Measurements from ENCODE around the gene RSPH9. TPM values are rescaled to one million over a fixed set of nuclear protein-coding genes. Genes with fewer than 3 reads are reported as not detected.

Gene RSPH9
- polyA plus RNA-seq, 3 donors: 0.05 to 0.52 (median 0.13) TPM

DNA sequence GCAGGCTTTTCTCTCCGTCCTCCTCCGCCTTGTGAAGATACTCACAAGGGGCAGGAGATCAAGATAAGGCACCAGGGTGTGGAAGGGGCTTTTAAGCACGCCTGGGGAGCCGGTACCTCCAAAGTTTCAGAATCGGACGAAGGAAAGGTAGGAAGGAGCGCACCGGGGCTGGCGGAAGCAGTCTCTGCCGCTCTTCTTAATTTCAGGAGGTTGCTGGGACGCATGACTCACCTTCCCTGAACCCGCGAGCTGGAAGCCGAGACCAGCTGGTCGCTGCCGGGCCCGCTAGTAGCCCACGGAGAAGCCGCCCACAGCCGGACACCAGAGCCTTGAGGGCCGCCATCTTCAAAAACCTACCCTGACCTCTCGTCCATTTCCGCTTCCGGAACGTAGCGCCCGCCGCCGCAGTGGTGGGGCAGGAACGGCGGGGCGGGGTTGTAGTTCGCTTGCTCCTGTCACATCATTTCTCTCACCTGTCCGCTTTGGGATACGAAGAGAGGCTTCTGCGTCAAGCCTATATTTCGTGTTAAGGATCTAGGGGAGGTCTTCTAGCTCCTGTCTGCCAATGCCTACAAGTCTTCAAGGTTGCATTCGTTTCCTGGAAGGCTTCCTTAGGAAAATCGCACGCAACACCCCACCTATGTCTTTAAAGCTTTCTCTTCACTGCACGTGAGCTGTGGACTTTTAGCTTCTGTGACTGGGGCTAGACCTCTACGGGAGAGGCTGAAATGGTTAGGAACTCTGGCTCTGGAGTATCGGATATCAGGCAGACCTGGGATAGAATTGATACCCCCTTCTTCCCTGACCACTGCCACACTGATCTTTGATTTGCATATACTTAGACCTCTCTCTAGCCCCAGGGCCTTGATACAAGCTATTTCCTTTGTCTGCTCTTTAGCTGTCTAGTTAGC is 42.9 kb downstream of the RSPH9 start, which contains the start of gene MRPS18A:
TSS of gene MRPS18A (minus strand) at position 355 of the 911 bp plus-strand sequence. CDS start at position 343, 12 bp downstream.
- DNase-seq: peak; percentile 70 to 85 (median 73)
- 3% methylated on average over 20 of the region's 43 CpGs for WGBS (ENCODE audit: insufficient coverage)
- Histone ChIP-seq H3K4me1 (ENCODE audit: control insufficient read depth in 1 of 2, insufficient read depth in 2 of 2, low read length in 2 of 2) (peaks cover 24 to 30% of the 10 kb centered on the region in 2 donors), H3K9ac (ENCODE audit: insufficient read depth, low read length, poor library complexity, severe bottlenecking) (peak within 1 kb of the TSS; percentile 89), H3K27me3 (ENCODE audit: control insufficient read depth in 2 of 2, insufficient read depth in 2 of 2, low read length in 2 of 2) (peaks cover 2 to 7% of the 10 kb centered on the region in 2 donors), H3K36me3 (replicated peaks in 1 of 2; ENCODE audit: control insufficient read depth in 1 of 2, insufficient read depth in 2 of 2, low read length in 2 of 2) (peaks cover 0 to 9% of the 10 kb centered on the region in 2 donors), H3K9me3 (replicated peaks in 1 of 2; ENCODE audit: control insufficient read depth in 1 of 2, insufficient read depth in 1 of 2, low read length in 2 of 2) (no peaks in the 10 kb centered on the region), H3K4me2 (replicated peaks; ENCODE audit: extremely low read depth, low read length, poor library complexity, severe bottlenecking) (peak within 1 kb of the TSS; percentile 93), H3K27ac (ENCODE audit: low read depth in 1 of 2, low read length in 2 of 2) (peak within 1 kb of the TSS; percentile 66 to 95), H3K4me3 (replicated peaks in 1 of 3; ENCODE audit: low read depth in 2 of 3, low read length in 3 of 3) (peak within 1 kb of the TSS; percentile 80 to 98 (median 93)), H2AFZ (ENCODE audit: insufficient read depth, low read depth, low read length, poor library complexity, severe bottlenecking) (peak within 1 kb of the TSS; percentile 99), H4K20me1 (ENCODE audit: insufficient read depth, low read length) (peaks cover 21% of the 10 kb centered on the region), H3K79me2 (ENCODE audit: insufficient read depth, low read length) (peaks cover 43% of the 10 kb centered on the region)
- Mint-ChIP-seq H3K27ac (peak within 1 kb of the TSS; percentile 90 to 97 (median 95)), H3K4me1 (peaks cover 33% of the 10 kb centered on the region), H3K9me3 (peaks cover 0 to 3% (median 0%) of the 10 kb centered on the region in 7 donors), H3K36me3 (peaks cover 12 to 13% of the 10 kb centered on the region in 2 donors), H3K4me3 (peak within 1 kb of the TSS; percentile 92 to 97), H3K27me3 (ENCODE audit: low read depth in 3 of 3) (peaks cover 6 to 14% (median 11%) of the 10 kb centered on the region in 3 donors)
- TF ChIP-seq, protein P1, sequence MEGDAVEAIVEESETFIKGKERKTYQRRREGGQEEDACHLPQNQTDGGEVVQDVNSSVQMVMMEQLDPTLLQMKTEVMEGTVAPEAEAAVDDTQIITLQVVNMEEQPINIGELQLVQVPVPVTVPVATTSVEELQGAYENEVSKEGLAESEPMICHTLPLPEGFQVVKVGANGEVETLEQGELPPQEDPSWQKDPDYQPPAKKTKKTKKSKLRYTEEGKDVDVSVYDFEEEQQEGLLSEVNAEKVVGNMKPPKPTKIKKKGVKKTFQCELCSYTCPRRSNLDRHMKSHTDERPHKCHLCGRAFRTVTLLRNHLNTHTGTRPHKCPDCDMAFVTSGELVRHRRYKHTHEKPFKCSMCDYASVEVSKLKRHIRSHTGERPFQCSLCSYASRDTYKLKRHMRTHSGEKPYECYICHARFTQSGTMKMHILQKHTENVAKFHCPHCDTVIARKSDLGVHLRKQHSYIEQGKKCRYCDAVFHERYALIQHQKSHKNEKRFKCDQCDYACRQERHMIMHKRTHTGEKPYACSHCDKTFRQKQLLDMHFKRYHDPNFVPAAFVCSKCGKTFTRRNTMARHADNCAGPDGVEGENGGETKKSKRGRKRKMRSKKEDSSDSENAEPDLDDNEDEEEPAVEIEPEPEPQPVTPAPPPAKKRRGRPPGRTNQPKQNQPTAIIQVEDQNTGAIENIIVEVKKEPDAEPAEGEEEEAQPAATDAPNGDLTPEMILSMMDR (IDR thresholded peaks at IDR 0.05): no peak
- intact Hi-C loops (cut with micrococcal nuclease): loop anchor here in 1 of 2 donors (5.0 kb wide), 1 partner anchor 35 kb away; no protein-coding TSS in a partner anchor

DNA sequence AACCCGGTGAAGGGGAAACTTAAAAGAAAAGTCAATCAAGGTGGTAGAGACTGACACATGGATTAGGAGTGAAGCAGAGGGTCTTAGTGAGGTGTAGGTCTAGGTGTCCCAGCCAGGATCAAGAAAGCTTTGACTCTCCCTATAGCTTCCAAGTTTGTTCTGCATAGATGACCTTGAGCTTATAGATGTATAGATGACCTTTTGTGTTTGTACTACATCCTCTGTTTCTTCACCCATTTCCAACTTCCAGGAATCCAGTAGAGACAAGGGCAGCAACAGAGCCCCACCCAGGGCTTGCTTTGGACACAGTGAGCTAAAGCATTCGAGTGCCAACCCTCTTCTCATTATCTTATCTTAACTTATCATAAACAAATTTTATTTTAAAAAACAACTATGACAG is 44.6 kb downstream of the RSPH9 start:
- Mint-ChIP-seq H3K27me3 (ENCODE audit: low read depth in 3 of 3) (peaks cover 9 to 27% (median 13%) of the 10 kb centered on the region in 3 donors), H3K4me1 (peaks cover 25% of the 10 kb centered on the region), H3K4me3 (peak overlapping the region in 1 of 2 donors; percentile 22), H3K27ac (peak overlapping the region in 1 of 7 donors; percentile 55), H3K36me3 (peaks cover 4 to 6% of the 10 kb centered on the region in 2 donors), H3K9me3 (peaks cover 0 to 4% (median 0%) of the 10 kb centered on the region in 7 donors)
- Histone ChIP-seq H2AFZ (ENCODE audit: insufficient read depth, low read depth, low read length, poor library complexity, severe bottlenecking) (no peak overlapping the region), H3K4me1 (ENCODE audit: control insufficient read depth in 1 of 2, insufficient read depth in 2 of 2, low read length in 2 of 2) (peaks cover 16 to 20% of the 10 kb centered on the region in 2 donors), H3K79me2 (ENCODE audit: insufficient read depth, low read length) (peaks cover 28% of the 10 kb centered on the region), H3K27me3 (ENCODE audit: control insufficient read depth in 2 of 2, insufficient read depth in 2 of 2, low read length in 2 of 2) (peaks cover 2 to 9% of the 10 kb centered on the region in 2 donors), H3K4me2 (replicated peaks; ENCODE audit: extremely low read depth, low read length, poor library complexity, severe bottlenecking) (no peak overlapping the region), H3K9ac (ENCODE audit: insufficient read depth, low read length, poor library complexity, severe bottlenecking) (no peak overlapping the region), H3K36me3 (replicated peaks in 1 of 2; ENCODE audit: control insufficient read depth in 1 of 2, insufficient read depth in 2 of 2, low read length in 2 of 2) (no peaks in the 10 kb centered on the region), H3K27ac (ENCODE audit: low read depth in 1 of 2, low read length in 2 of 2) (no peak overlapping the region), H3K9me3 (replicated peaks in 1 of 2; ENCODE audit: control insufficient read depth in 1 of 2, insufficient read depth in 1 of 2, low read length in 2 of 2) (no peaks in the 10 kb centered on the region), H4K20me1 (ENCODE audit: insufficient read depth, low read length) (peaks cover 6% of the 10 kb centered on the region), H3K4me3 (replicated peaks in 1 of 3; ENCODE audit: low read depth in 2 of 3, low read length in 3 of 3) (no peak overlapping the region)
- intact Hi-C loops (cut with micrococcal nuclease): loop anchor here in 1 of 2 donors (5.0 kb wide), 1 partner anchor 33 kb away; no protein-coding TSS in a partner anchor
- 88% methylated on average over 1 of the region's 2 CpGs for WGBS (ENCODE audit: insufficient coverage)
- TF ChIP-seq, protein P1 (IDR thresholded peaks at IDR 0.05): no peak
- DNase-seq: no peak
